Pancreas (tissue), 10 donors: ENCODE results near the gene CELF4. TPM values are rescaled to one million over a fixed set of nuclear protein-coding genes. Genes with fewer than 3 reads are reported as not detected.

ENCODE experiments used
- ATAC-seq, 4 donors: fragments of 200-7000 bp; cut with Tn5 transposase; one replicate each; pipeline versions ENCODE4 v1.8.0 to v1.9.1; 2020; ENCODE audit warnings: mild to moderate bottlenecking in 4 of 4, moderate library complexity in 4 of 4
- DNase-seq, 6 donors: peaks; one replicate each; pipeline ENCODE4 v3.0.0-alpha.2; 2020
- FAIRE-seq: peaks from 2 replicates; lab custom pipeline; 2012; peaks lifted over from hg19 to GRCh38; lab: Jason Lieb, UNC
- H3K27ac ChIP-seq, 4 donors: fragments of 200-600 bp; sonication (generic); 1 replicate in 3 of 4; 2 replicates in 1 of 4; pipeline versions ENCODE4 v1.5.0 to v1.8.0; 2020
- H3K27me3 ChIP-seq, 4 donors: fragments of 200-600 bp; one replicate each; pipeline ENCODE4 v1.8.0; 2021
- H3K36me3 ChIP-seq, 3 donors: fragments of 200-600 bp; sonication (generic) in 1 of 3; one replicate each; pipeline versions ENCODE4 v1.5.0 to v1.8.0; 2020 to 2021
- H3K4me1 ChIP-seq, 3 donors: fragments of 200-600 bp; one replicate each; pipeline ENCODE4 v1.8.0; 2021
- H3K4me3 ChIP-seq, 4 donors: fragments of 200-600 bp; sonication (generic) in 2 of 4; one replicate each; pipeline versions ENCODE4 v1.5.0 to v1.8.0; 2020 to 2021
- H3K9me3 ChIP-seq, 4 donors: fragments of 200-600 bp; one replicate each; pipeline ENCODE4 v1.8.0; 2021
- WGBS, 2 donors: extraction: QIAGEN DNeasy Blood & Tissue Kit; methylation state at CpG; one replicate each; pipeline ENCODE4 v1.1.7; 2013; 5-methylcytosine and 5-hydroxymethylcytosine counted together
- intact Hi-C, 3 donors: fragments of 100-400 bp; cut with DNase I; formaldehyde crosslinking; loops; one replicate each; pipeline versions ENCODE4 v1.11.1 to v1.14.2; 2022
- polyA plus RNA-seq, 2 donors: library from polyadenylated mRNA; stranded (reverse); fragments of 200-250 nt; gene quantifications; one replicate each; pipeline ENCODE4 v1.2.3, GENCODE V29; 2013
- total RNA-seq, 6 donors: library from RNA; stranded (reverse); fragmentation: NEBNext Ultra II Directional in 4 of 6; extraction: Animal tissue kit (Norgen Biotek cat#: 25700) in 4 of 6; gene quantifications; one replicate each; pipeline versions ENCODE4 v1.2.1 to v1.2.4, GENCODE V29; 2021 to 2023
- TF ChIP-seq, protein P1 (sequence below), 4 donors: fragments of 200-600 bp; sonication (generic) in 3 of 4; IDR thresholded peaks; one replicate each; pipeline versions ENCODE4 v1.5.0 to v1.8.0; 2021; ENCODE audit warnings: antibody characterized with exemption in 4 of 4
- donor health status: healthy with polysubstance abuse.
- donor health status: DM: no; HTN: no; CAD: no; lungs with moderate emphysema.
- donor health status: DM: no; HTN: no; CAD: no.
- donor health status: control.
- donor health status: control.
- donor health status: Bipolar disorder and iron deficiency.
- donor health status: DM: yes; HTN: yes; CAD: no.
- donor health status: DM: no; HTN: no; CAD: no.
- donor health status: DM: no; HTN: no; CAD: no.
- donor health status: DM: yes; HTN: yes; CAD: no.

CELF4 gene
- total and polyA plus RNA-seq, 8 donors, result 1.0 to 10.0 (median 2.8) TPM

DNA sequence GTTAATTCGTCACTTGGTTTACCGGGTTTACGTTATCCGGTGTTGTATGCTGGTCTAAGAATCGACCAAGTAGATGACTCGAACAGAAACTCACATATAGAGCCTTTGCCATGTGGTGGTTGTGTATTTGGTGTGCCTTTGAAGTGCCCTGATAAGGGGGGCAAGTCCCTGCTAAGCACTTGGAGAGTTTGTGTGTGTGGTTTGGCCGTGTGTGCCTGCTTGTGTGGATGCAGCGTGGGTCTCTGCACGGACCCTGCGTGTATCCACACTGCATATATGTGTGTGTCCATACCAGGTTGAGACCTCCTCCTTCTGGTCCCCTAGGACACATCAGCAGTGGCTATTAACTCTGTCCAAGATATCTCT lies 2.4 kb upstream of the CELF4 start:
- H3K9me3 ChIP-seq, result no peaks in the 10 kb centered on the region
- TF ChIP-seq, protein P1, sequence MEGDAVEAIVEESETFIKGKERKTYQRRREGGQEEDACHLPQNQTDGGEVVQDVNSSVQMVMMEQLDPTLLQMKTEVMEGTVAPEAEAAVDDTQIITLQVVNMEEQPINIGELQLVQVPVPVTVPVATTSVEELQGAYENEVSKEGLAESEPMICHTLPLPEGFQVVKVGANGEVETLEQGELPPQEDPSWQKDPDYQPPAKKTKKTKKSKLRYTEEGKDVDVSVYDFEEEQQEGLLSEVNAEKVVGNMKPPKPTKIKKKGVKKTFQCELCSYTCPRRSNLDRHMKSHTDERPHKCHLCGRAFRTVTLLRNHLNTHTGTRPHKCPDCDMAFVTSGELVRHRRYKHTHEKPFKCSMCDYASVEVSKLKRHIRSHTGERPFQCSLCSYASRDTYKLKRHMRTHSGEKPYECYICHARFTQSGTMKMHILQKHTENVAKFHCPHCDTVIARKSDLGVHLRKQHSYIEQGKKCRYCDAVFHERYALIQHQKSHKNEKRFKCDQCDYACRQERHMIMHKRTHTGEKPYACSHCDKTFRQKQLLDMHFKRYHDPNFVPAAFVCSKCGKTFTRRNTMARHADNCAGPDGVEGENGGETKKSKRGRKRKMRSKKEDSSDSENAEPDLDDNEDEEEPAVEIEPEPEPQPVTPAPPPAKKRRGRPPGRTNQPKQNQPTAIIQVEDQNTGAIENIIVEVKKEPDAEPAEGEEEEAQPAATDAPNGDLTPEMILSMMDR (IDR thresholded peaks at IDR 0.05), result no peak
- H3K27me3 ChIP-seq, result peaks cover 0 to 15% (median 8%) of the 10 kb centered on the region in 4 donors
- FAIRE-seq, result no peak
- no peaks in the 10 kb centered on the region for H3K36me3 ChIP-seq
- ATAC-seq, result no peak
- peak overlapping the region in 1 of 4 donors; percentile 54 for H3K4me3 ChIP-seq
- no peak overlapping the region for H3K27ac ChIP-seq
- H3K4me1 ChIP-seq, result peaks cover 0 to 7% (median 4%) of the 10 kb centered on the region in 3 donors
- DNase-seq, result no peak
- WGBS, 2 donors, result 20 to 26% methylated on average over 10 of the region's 10 CpGs
- intact Hi-C loops, result no loop called here

DNA sequence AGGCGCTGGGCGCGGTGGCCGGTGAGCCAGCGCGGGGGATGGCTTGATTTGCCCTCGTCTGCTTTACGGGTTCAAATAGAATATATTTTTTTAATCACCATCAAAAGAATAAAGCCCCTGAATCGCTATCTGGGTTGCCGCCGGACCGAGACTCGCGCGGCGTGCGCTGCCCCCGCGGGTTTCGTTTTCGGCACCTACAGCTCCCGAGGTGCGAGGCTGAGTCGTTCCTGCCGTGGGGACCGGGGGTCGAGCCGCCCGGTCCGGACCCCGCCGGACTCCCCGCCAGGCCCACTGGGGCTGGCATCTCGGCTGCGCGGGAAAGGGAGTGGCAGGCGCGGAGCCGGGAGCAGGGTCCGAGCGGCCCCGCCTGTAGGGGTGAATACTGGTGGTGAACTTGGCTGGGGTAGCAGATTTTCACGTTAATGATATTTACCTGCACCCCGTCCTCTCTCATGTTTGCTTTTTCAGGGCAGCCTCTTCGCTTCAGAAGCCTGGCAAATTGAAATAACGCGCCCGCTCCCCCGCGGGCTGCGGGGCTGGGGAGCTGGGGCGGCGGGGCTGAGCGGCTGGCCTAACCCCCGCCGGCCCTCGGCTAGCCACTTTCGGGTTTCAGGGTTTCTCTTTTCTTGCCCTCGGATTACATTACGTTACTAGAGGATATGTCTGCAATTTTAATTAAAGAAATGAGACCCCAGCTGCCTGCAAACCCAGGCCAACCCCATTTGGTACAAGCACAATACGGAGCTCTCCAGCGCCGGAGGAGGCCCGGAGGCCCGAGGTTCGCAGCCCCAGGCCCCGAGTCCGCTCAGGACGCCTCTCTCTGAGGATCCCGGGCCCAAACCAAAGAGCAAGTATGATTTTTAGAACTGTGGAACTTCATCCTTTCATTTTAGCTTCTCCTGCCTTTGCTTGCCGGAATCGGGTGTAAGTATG lies 1.7 kb upstream of the CELF4 start:
- no peaks in the 10 kb centered on the region for H3K9me3 ChIP-seq
- peak overlapping the region; percentile 23 to 54 (median 45) for H3K4me3 ChIP-seq
- DNase-seq (no peak), FAIRE-seq (no peak), ATAC-seq (peak in 2 of 4 donors; percentile 2 to 3)
- TF ChIP-seq, protein P1 (IDR thresholded peaks at IDR 0.05), result no peak
- no peaks in the 10 kb centered on the region for H3K36me3 ChIP-seq
- intact Hi-C loops, result no loop called here
- 3 to 4% methylated on average over 69 to 72 of the region's 72 CpGs for WGBS, 2 donors
- H3K4me1 ChIP-seq, result peaks cover 0 to 7% (median 4%) of the 10 kb centered on the region in 3 donors
- no peak overlapping the region for H3K27ac ChIP-seq
- peaks cover 0 to 17% (median 8%) of the 10 kb centered on the region in 4 donors for H3K27me3 ChIP-seq

DNA sequence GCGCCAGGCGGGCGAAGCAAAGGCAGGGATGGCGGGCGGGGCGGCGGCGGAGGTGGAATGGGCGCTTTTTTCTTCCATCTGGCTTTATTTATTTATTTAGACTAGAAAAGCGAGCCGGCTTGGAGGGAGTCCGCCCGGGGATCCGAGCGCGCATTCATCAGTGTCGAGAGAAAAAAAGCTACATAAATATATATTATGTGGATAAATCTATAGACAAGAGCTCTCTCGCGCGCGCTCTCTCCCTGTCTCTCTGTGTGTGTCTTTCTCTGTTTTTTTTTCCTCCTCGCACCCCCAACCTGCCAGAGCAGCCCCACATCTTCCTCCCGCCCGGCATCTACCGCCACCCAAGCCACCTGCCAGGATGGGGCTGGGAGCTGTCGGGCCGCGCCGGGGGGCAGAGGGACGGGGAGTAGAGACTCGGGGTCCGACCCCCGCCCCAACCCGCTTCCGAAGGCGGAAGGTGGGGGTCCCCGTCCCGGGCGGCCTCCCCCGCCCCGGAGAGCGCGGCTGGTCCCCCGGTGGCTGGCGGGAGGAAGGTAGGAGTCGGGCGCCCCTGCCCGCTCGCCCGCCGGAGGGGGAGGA lies 972 bp upstream of the CELF4 start:
- H3K27me3 ChIP-seq, result peaks cover 0 to 20% (median 8%) of the 10 kb centered on the region in 4 donors
- intact Hi-C loops, result no loop called here
- DNase-seq, result no peak

DNA sequence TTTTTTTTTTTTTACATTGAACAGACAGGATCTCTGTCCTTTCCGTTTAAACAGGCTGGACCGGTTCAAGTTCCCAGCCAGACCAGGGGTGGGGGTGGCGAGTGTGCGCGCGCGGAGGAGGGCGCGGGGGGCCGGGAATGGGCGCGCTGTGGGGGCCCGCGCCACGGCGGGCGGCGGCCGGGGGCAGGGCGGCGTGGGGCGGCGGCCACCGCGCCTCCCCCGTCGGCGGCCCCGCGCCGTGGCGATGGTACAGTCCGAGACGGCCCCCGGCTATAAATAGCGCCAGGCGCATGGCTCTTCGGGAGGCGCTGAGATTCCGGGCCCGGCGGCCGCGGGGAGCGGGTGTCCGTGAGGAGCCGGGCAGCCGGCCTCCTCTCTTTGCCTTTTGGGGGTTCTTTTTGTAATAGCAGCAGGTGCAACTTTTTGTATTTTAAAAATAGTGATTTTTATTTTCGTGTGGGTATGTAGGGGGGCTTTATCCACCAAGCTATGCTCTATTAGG lies 430 bp upstream of the CELF4 start:
- peak overlapping the region in 3 of 4 donors; percentile 37 to 54 (median 53) for H3K4me3 ChIP-seq
- ATAC-seq (peak; percentile 72 to 81 (median 80)), DNase-seq (peak; percentile 34 to 89 (median 58)), FAIRE-seq (no peak)
- H3K27me3 ChIP-seq, result peaks cover 0 to 20% (median 8%) of the 10 kb centered on the region in 4 donors
- no peaks in the 10 kb centered on the region for H3K36me3 ChIP-seq
- no peak overlapping the region for H3K27ac ChIP-seq
- TF ChIP-seq, protein P1 (IDR thresholded peaks at IDR 0.05), result no peak
- WGBS, 2 donors, result 0 to 2% methylated on average over 33 to 49 of the region's 49 CpGs
- H3K9me3 ChIP-seq, result no peaks in the 10 kb centered on the region
- peaks cover 0 to 7% (median 4%) of the 10 kb centered on the region in 3 donors for H3K4me1 ChIP-seq
- intact Hi-C loops, result no loop called here

More for the DNA sequence above, 972 bp upstream of the CELF4 start:
- ATAC-seq (peak; percentile 8 to 33 (median 27)), FAIRE-seq (no peak)
- TF ChIP-seq, protein P1 (IDR thresholded peaks at IDR 0.05), result no peak
- H3K27ac ChIP-seq, result no peak overlapping the region
- no peaks in the 10 kb centered on the region for H3K9me3 ChIP-seq
- peaks cover 0 to 7% (median 4%) of the 10 kb centered on the region in 3 donors for H3K4me1 ChIP-seq
- H3K4me3 ChIP-seq, result peak overlapping the region; percentile 23 to 54 (median 45)
- no peaks in the 10 kb centered on the region for H3K36me3 ChIP-seq
- 1 to 2% methylated on average over 47 to 51 of the region's 51 CpGs for WGBS, 2 donors
